ENCODE measurements around the gene UNC13C.
A peak's percentile ranks its signal among the peaks of the same experiment; 100 is the strongest.

The UNC13C gene

GRCh38 chr15:54029081-54029480, 50.8 kb downstream of the UNC13C start:
- H3K9ac ChIP-seq (ENCODE audit: low read length) = no peak overlapping the region
- no peaks in the 10 kb centered on the region for H3K9me3 ChIP-seq (ENCODE audit: insufficient read depth, low read depth, low read length)
- no peak overlapping the region for H3K4me2 ChIP-seq (ENCODE audit: low read length)
- WGBS (ENCODE audit: extremely low coverage, insufficient coverage, insufficient read length) = no CpG with 5 or more reads among the region's 3 CpGs
- no peak overlapping the region for H3K14ac ChIP-seq (ENCODE audit: low read length)
- no peaks in the 10 kb centered on the region for H3K36me3 ChIP-seq (ENCODE audit: control insufficient read depth in 1 of 2, insufficient read depth in 2 of 2, low read length in 2 of 2)
- H3K27me3 ChIP-seq (ENCODE audit: insufficient read depth, low read length) = no peaks in the 10 kb centered on the region
- H3K4me1 ChIP-seq (ENCODE audit: control insufficient read depth in 1 of 2, insufficient read depth in 2 of 2, low read length in 2 of 2) = peaks cover 0 to 4% of the 10 kb centered on the region in 2 experiments
- no peak overlapping the region for H2AFZ ChIP-seq (ENCODE audit: insufficient read depth, low read length, poor library complexity)
- H4K8ac ChIP-seq (ENCODE audit: low read depth, low read length) = no peak overlapping the region
- H3K23ac ChIP-seq (ENCODE audit: low read length) = no peak overlapping the region
- H4K91ac ChIP-seq (ENCODE audit: low read depth, low read length) = no peak overlapping the region
- H2AK5ac ChIP-seq (ENCODE audit: low read length) = no peak overlapping the region
- H3K79me2 ChIP-seq (ENCODE audit: control insufficient read depth, insufficient read depth, low read length, poor library complexity) = no peaks in the 10 kb centered on the region
- no peak overlapping the region for H3K4me3 ChIP-seq (ENCODE audit: low read depth, low read length)
- no peak overlapping the region for H3K27ac ChIP-seq (ENCODE audit: low read depth, low read length)
- H3K79me1 ChIP-seq (ENCODE audit: low read length) = no peaks in the 10 kb centered on the region
- no peak overlapping the region for H2BK5ac ChIP-seq (ENCODE audit: low read depth, low read length, poor library complexity)
- DNase-seq = peak; percentile 25 to 73
- H4K12ac ChIP-seq (ENCODE audit: low read depth, low read length) = no peak overlapping the region
- no peak overlapping the region for H2BK12ac ChIP-seq (ENCODE audit: low read length)
- H2BK120ac ChIP-seq (ENCODE audit: insufficient read depth, low read length, poor library complexity) = no peak overlapping the region
- no peak overlapping the region for H3K4ac ChIP-seq (ENCODE audit: low read depth, low read length)
- no peak overlapping the region for H3K18ac ChIP-seq (ENCODE audit: low read length)

GRCh38 chr15:54032066-54032465, 53.8 kb downstream of the UNC13C start:
- no peak overlapping the region for H3K27ac ChIP-seq (ENCODE audit: low read depth, low read length)
- H3K4me3 ChIP-seq (ENCODE audit: low read depth, low read length) = no peak overlapping the region
- H2AK5ac ChIP-seq (ENCODE audit: low read length) = no peak overlapping the region
- H3K79me1 ChIP-seq (ENCODE audit: low read length) = no peaks in the 10 kb centered on the region
- no peak overlapping the region for H4K91ac ChIP-seq (ENCODE audit: low read depth, low read length)
- H4K12ac ChIP-seq (ENCODE audit: low read depth, low read length) = no peak overlapping the region
- H3K4ac ChIP-seq (ENCODE audit: low read depth, low read length) = no peak overlapping the region
- peaks cover 0 to 4% of the 10 kb centered on the region in 2 experiments for H3K4me1 ChIP-seq (ENCODE audit: control insufficient read depth in 1 of 2, insufficient read depth in 2 of 2, low read length in 2 of 2)
- H3K18ac ChIP-seq (ENCODE audit: low read length) = no peak overlapping the region
- no peak overlapping the region for H2BK12ac ChIP-seq (ENCODE audit: low read length)
- no peak overlapping the region for H3K4me2 ChIP-seq (ENCODE audit: low read length)
- DNase-seq = no peak
- no peak overlapping the region for H3K9ac ChIP-seq (ENCODE audit: low read length)
- H3K14ac ChIP-seq (ENCODE audit: low read length) = no peak overlapping the region
- H3K23ac ChIP-seq (ENCODE audit: low read length) = no peak overlapping the region
- no peak overlapping the region for H2BK120ac ChIP-seq (ENCODE audit: insufficient read depth, low read length, poor library complexity)
- no peak overlapping the region for H2AFZ ChIP-seq (ENCODE audit: insufficient read depth, low read length, poor library complexity)
- H3K27me3 ChIP-seq (ENCODE audit: insufficient read depth, low read length) = no peaks in the 10 kb centered on the region
- no peaks in the 10 kb centered on the region for H3K79me2 ChIP-seq (ENCODE audit: control insufficient read depth, insufficient read depth, low read length, poor library complexity)
- no peaks in the 10 kb centered on the region for H3K9me3 ChIP-seq (ENCODE audit: insufficient read depth, low read depth, low read length)
- no peaks in the 10 kb centered on the region for H3K36me3 ChIP-seq (ENCODE audit: control insufficient read depth in 1 of 2, insufficient read depth in 2 of 2, low read length in 2 of 2)
- no peak overlapping the region for H4K8ac ChIP-seq (ENCODE audit: low read depth, low read length)
- H2BK5ac ChIP-seq (ENCODE audit: low read depth, low read length, poor library complexity) = no peak overlapping the region
- WGBS (ENCODE audit: extremely low coverage, insufficient coverage, insufficient read length) = no CpG with 5 or more reads among the region's 4 CpGs

GRCh38 chr15:54033356-54033860, 55.2 kb downstream of the UNC13C start:
- H2BK12ac ChIP-seq (ENCODE audit: low read length) = no peak overlapping the region
- peaks cover 0 to under 1% of the 10 kb centered on the region in 2 experiments for H3K4me1 ChIP-seq (ENCODE audit: control insufficient read depth in 1 of 2, insufficient read depth in 2 of 2, low read length in 2 of 2)
- H2BK5ac ChIP-seq (ENCODE audit: low read depth, low read length, poor library complexity) = no peak overlapping the region
- H2BK120ac ChIP-seq (ENCODE audit: insufficient read depth, low read length, poor library complexity) = no peak overlapping the region
- no peak overlapping the region for H3K23ac ChIP-seq (ENCODE audit: low read length)
- H2AFZ ChIP-seq (ENCODE audit: insufficient read depth, low read length, poor library complexity) = no peak overlapping the region
- H3K4me3 ChIP-seq (ENCODE audit: low read depth, low read length) = no peak overlapping the region
- no peak overlapping the region for H4K91ac ChIP-seq (ENCODE audit: low read depth, low read length)
- H3K18ac ChIP-seq (ENCODE audit: low read length) = no peak overlapping the region
- H2AK5ac ChIP-seq (ENCODE audit: low read length) = no peak overlapping the region
- no peaks in the 10 kb centered on the region for H3K79me2 ChIP-seq (ENCODE audit: control insufficient read depth, insufficient read depth, low read length, poor library complexity)
- no peak overlapping the region for H3K4ac ChIP-seq (ENCODE audit: low read depth, low read length)
- no peak overlapping the region for H3K27ac ChIP-seq (ENCODE audit: low read depth, low read length)
- no peak for DNase-seq
- no peak overlapping the region for H3K4me2 ChIP-seq (ENCODE audit: low read length)
- no peaks in the 10 kb centered on the region for H3K36me3 ChIP-seq (ENCODE audit: control insufficient read depth in 1 of 2, insufficient read depth in 2 of 2, low read length in 2 of 2)
- no peaks in the 10 kb centered on the region for H3K9me3 ChIP-seq (ENCODE audit: insufficient read depth, low read depth, low read length)
- WGBS (ENCODE audit: extremely low coverage, insufficient coverage, insufficient read length) = no CpG with 5 or more reads among the region's 3 CpGs
- H4K12ac ChIP-seq (ENCODE audit: low read depth, low read length) = no peak overlapping the region
- H3K14ac ChIP-seq (ENCODE audit: low read length) = no peak overlapping the region
- no peaks in the 10 kb centered on the region for H3K27me3 ChIP-seq (ENCODE audit: insufficient read depth, low read length)
- no peaks in the 10 kb centered on the region for H3K79me1 ChIP-seq (ENCODE audit: low read length)
- no peak overlapping the region for H4K8ac ChIP-seq (ENCODE audit: low read depth, low read length)
- no peak overlapping the region for H3K9ac ChIP-seq (ENCODE audit: low read length)

- H2BK120ac ChIP-seq (ENCODE audit: insufficient read depth, low read length, poor library complexity) = no peak overlapping the region
- H3K18ac ChIP-seq (ENCODE audit: low read length) = no peak overlapping the region
- DNase-seq = no peak
- H3K79me1 ChIP-seq (ENCODE audit: low read length) = no peaks in the 10 kb centered on the region
- H3K27ac ChIP-seq (ENCODE audit: low read depth, low read length) = no peak overlapping the region
- H4K91ac ChIP-seq (ENCODE audit: low read depth, low read length) = no peak overlapping the region
- no peaks in the 10 kb centered on the region for H3K79me2 ChIP-seq (ENCODE audit: control insufficient read depth, insufficient read depth, low read length, poor library complexity)
- H3K14ac ChIP-seq (ENCODE audit: low read length) = no peak overlapping the region
- no CpG with 5 or more reads among the region's 3 CpGs for WGBS (ENCODE audit: extremely low coverage, insufficient coverage, insufficient read length)
- H3K36me3 ChIP-seq (ENCODE audit: control insufficient read depth in 1 of 2, insufficient read depth in 2 of 2, low read length in 2 of 2) = no peaks in the 10 kb centered on the region
- H2BK12ac ChIP-seq (ENCODE audit: low read length) = no peak overlapping the region
- H2BK5ac ChIP-seq (ENCODE audit: low read depth, low read length, poor library complexity) = no peak overlapping the region
- H3K9ac ChIP-seq (ENCODE audit: low read length) = no peak overlapping the region
- no peak overlapping the region for H4K12ac ChIP-seq (ENCODE audit: low read depth, low read length)
- H3K4me3 ChIP-seq (ENCODE audit: low read depth, low read length) = no peak overlapping the region
- H3K23ac ChIP-seq (ENCODE audit: low read length) = no peak overlapping the region
- no peak overlapping the region for H3K4ac ChIP-seq (ENCODE audit: low read depth, low read length)
- H3K4me1 ChIP-seq (ENCODE audit: control insufficient read depth in 1 of 2, insufficient read depth in 2 of 2, low read length in 2 of 2) = no peaks in the 10 kb centered on the region
- H4K8ac ChIP-seq (ENCODE audit: low read depth, low read length) = no peak overlapping the region
- no peaks in the 10 kb centered on the region for H3K27me3 ChIP-seq (ENCODE audit: insufficient read depth, low read length)
- no peak overlapping the region for H3K4me2 ChIP-seq (ENCODE audit: low read length)
- H2AK5ac ChIP-seq (ENCODE audit: low read length) = no peak overlapping the region
- H3K9me3 ChIP-seq (ENCODE audit: insufficient read depth, low read depth, low read length) = no peaks in the 10 kb centered on the region
- H2AFZ ChIP-seq (ENCODE audit: insufficient read depth, low read length, poor library complexity) = no peak overlapping the region
These were observed 55.7 kb downstream of the UNC13C start for GRCh38 chr15:54033869-54034458.

All from trophoblast cell (in vitro differentiated cells and primary cell).